Astrocyte of the cerebellum (primary cell): ENCODE measurements around the gene ZC3H12A.
A peak's percentile ranks its signal among the peaks of the same experiment; 100 is the strongest.
"Not testable (repeated sequence)": the region's sequence is repeated elsewhere in the genome, so short reads cannot be mapped to it uniquely, and the experiment has no call there.

ENCODE experiments used
- DNase-seq: peaks from one replicate; pipeline ENCODE4 v3.0.0-alpha.2; 2011; ENCODE audit warnings: low read depth
- H3K4me3 ChIP-seq: 2 replicates; pipeline ENCODE4 v1.5.1; 2011; ENCODE audit warnings: mild to moderate bottlenecking, low read depth, low read length, moderate library complexity
- CTCF ChIP-seq: IDR thresholded peaks from 2 replicates; pipeline ENCODE4 v1.5.1; 2012; ENCODE audit warnings: low read length, low read depth, moderate library complexity, mild to moderate bottlenecking; ENCODE audit errors: missing control alignments
- in situ Hi-C: cut with HindIII; loops from 2 replicates; pipeline ENCODE4 v1.10.0; 2017; ENCODE audit warnings: low sequenced_read_pairs

Gene ZC3H12A

GRCh38 chr1:37498872-37499617 is 24.7 kb downstream of the ZC3H12A start:
- in situ Hi-C loops: loop anchor here (10.0 kb wide), 1 partner anchor 56 kb away; the partner anchor contains the start of genes DNALI1 and SNIP1
- peak; percentile 41 for DNase-seq
- no peak overlapping the region for H3K4me3 ChIP-seq
- no peak for TF ChIP-seq CTCF

- DNase-seq: no peak
- in situ Hi-C loops: no loop called here
- no peak overlapping the region for H3K4me3 ChIP-seq
- no peak for TF ChIP-seq CTCF
Measured at GRCh38 chr1:37501661-37502060, 27.3 kb downstream of the ZC3H12A start.

- DNase-seq: no peak
- no peak for TF ChIP-seq CTCF
- no peak overlapping the region for H3K4me3 ChIP-seq
- in situ Hi-C loops: no loop called here
Measured at GRCh38 chr1:37502104-37502503, 27.7 kb downstream of the ZC3H12A start.

GRCh38 chr1:37502791-37503190 is 28.4 kb downstream of the ZC3H12A start:
- DNase-seq, in situ Hi-C loops, H3K4me3 ChIP-seq: not testable (repeated sequence)

GRCh38 chr1:37506740-37507139 is 32.4 kb downstream of the ZC3H12A start:
- in situ Hi-C loops: no loop called here
- TF ChIP-seq CTCF: no peak
- H3K4me3 ChIP-seq: no peak overlapping the region
- DNase-seq: no peak

GRCh38 chr1:37509181-37509580 is 34.8 kb downstream of the ZC3H12A start:
- TF ChIP-seq CTCF: peak; percentile 50
- in situ Hi-C loops: no loop called here
- DNase-seq: peak; percentile 71
- no peak overlapping the region for H3K4me3 ChIP-seq

GRCh38 chr1:37513795-37514349 is 39.5 kb downstream of the ZC3H12A start:
- H3K4me3 ChIP-seq: peak overlapping the region; percentile 72
- DNase-seq: no peak
- in situ Hi-C loops: no loop called here
- no peak for TF ChIP-seq CTCF
